Endothelial cell of umbilical vein (primary cell): Measurements from ENCODE around the gene MRPL53. TPM values are rescaled to one million over a fixed set of nuclear protein-coding genes. Genes with fewer than 3 reads are reported as not detected.

ENCODE experiments used
- BruUV-seq: library from RNA; stranded (reverse); fragments of 400-500 nt; replicated peaks from 2 replicates; lab custom pipeline; 2021; lab: Mats Ljungman, UMichigan
- CTCF ChIA-PET: fragments of 300-600, 350-600 bp; sonication (Branson Sonifier 250); formaldehyde crosslinking; loops from one replicate; lab custom pipeline; 2021; ENCODE audit warnings: antibody characterized with exemption, inconsistent platforms; lab: Charles Lee
- POLR2A ChIA-PET: fragments of 300-600, 350-600 bp; sonication (Branson Sonifier 250); formaldehyde crosslinking; loops from one replicate; lab custom pipeline; 2021; ENCODE audit warnings: antibody characterized with exemption, inconsistent platforms; lab: Charles Lee
- DNase-seq: peaks from one replicate; pipeline ENCODE4 v3.0.0-alpha.2; 2011; ENCODE audit warnings: low read depth, low spot score
- FAIRE-seq: peaks from 2 replicates; lab custom pipeline; 2011; peaks lifted over from hg19 to GRCh38; lab: Jason Lieb, UNC
- H2AFZ ChIP-seq: 2 replicates; pipeline ENCODE4 v1.6.0; 2012; ENCODE audit warnings: low read depth, low read length, control low read depth, inconsistent platforms
- H3K27ac ChIP-seq: 2 replicates; pipeline ENCODE4 v1.5.1; 2011; ENCODE audit warnings: low read depth, mild to moderate bottlenecking, control low read depth, low read length, moderate library complexity; ENCODE audit not compliant: insufficient read depth
- H3K27me3 ChIP-seq, 2 experiments: 2 replicates each; pipeline versions ENCODE4 v1.6.0 to v1.6.1; 2011; ENCODE audit warnings: low read length in 2 of 2, mixed read lengths in 1 of 2; ENCODE audit not compliant: control insufficient read depth in 2 of 2, insufficient read depth in 2 of 2
- H3K36me3 ChIP-seq, 2 experiments: 2 replicates in 1 of 2; 3 replicates in 1 of 2; pipeline ENCODE4 v1.5.1; 2011; ENCODE audit warnings: low read length in 2 of 2, mild to moderate bottlenecking in 1 of 2, moderate library complexity in 1 of 2; ENCODE audit not compliant: control insufficient read depth in 2 of 2, insufficient read depth in 2 of 2; ENCODE audit errors: extremely low read depth in 1 of 2
- H3K4me1 ChIP-seq: 3 replicates; pipeline ENCODE4 v1.5.1; 2011; ENCODE audit warnings: mild to moderate bottlenecking, low read length; ENCODE audit not compliant: control insufficient read depth, insufficient read depth; ENCODE audit errors: extremely low read depth
- H3K4me2 ChIP-seq: 2 replicates; pipeline ENCODE4 v1.6.1; 2011; ENCODE audit warnings: low read length, control low read depth, mixed read lengths; ENCODE audit not compliant: insufficient read depth
- H3K4me3 ChIP-seq, 3 experiments: fragments of 200-600 bp in 1 of 3; sonication (generic), shearing (Covaris generic) in 1 of 3; replicated peaks in 1 of 3; 2 replicates each; pipeline ENCODE4 v1.5.1; 2011 to 2016; ENCODE audit warnings: control low read depth in 3 of 3, low read length in 3 of 3, mild to moderate bottlenecking in 2 of 3, inconsistent platforms in 1 of 3, low read depth in 1 of 3, moderate library complexity in 1 of 3; ENCODE audit not compliant: insufficient read depth in 1 of 3
- H3K79me2 ChIP-seq: 2 replicates; pipeline ENCODE4 v1.6.0; 2012; ENCODE audit warnings: low read length, inconsistent platforms; ENCODE audit not compliant: control insufficient read depth, insufficient read depth
- H3K9ac ChIP-seq: replicated peaks from 2 replicates; pipeline ENCODE3; 2011; ENCODE audit warnings: low read length, control low read depth; ENCODE audit not compliant: insufficient read depth; ENCODE audit errors: extremely low read depth
- H3K9me1 ChIP-seq: replicated peaks from 3 replicates; pipeline ENCODE4 v1.6.0; 2011; ENCODE audit warnings: mild to moderate bottlenecking, low read length; ENCODE audit not compliant: control insufficient read depth, insufficient read depth; ENCODE audit errors: extremely low read depth
- H3K9me3 ChIP-seq: replicated peaks from 2 replicates; pipeline ENCODE4 v1.5.1; 2012; ENCODE audit warnings: low read length, inconsistent platforms; ENCODE audit not compliant: control insufficient read depth, insufficient read depth
- H4K20me1 ChIP-seq: replicated peaks from 2 replicates; pipeline ENCODE3; 2011; ENCODE audit warnings: mild to moderate bottlenecking, low read length; ENCODE audit not compliant: control insufficient read depth, insufficient read depth; ENCODE audit errors: extremely low read depth
- CTCF ChIP-seq, 2 donors: IDR thresholded peaks; 1 replicate in 1 of 2; 2 replicates in 1 of 2; pipeline ENCODE4 v1.5.1; 2011; ENCODE audit warnings: low read length in 2 of 2, mild to moderate bottlenecking in 2 of 2, moderate library complexity in 2 of 2, control low read depth in 1 of 2, inconsistent platforms in 1 of 2, low read depth in 1 of 2; ENCODE audit not compliant: insufficient read depth in 1 of 2; ENCODE audit errors: extremely low read depth in 1 of 2
- EZH2 ChIP-seq: IDR thresholded peaks from 2 replicates; pipeline ENCODE4 v1.6.1; 2012; ENCODE audit warnings: borderline replicate concordance, low read depth, mild to moderate bottlenecking, moderate library complexity, low read length, inconsistent platforms; ENCODE audit not compliant: severe bottlenecking
- FOS ChIP-seq: IDR thresholded peaks from 2 replicates; pipeline ENCODE4 v1.6.1; 2011; ENCODE audit warnings: mild to moderate bottlenecking, low read length, moderate library complexity, borderline replicate concordance; ENCODE audit not compliant: insufficient read depth
- GATA2 ChIP-seq: IDR thresholded peaks from 2 replicates; pipeline ENCODE4 v1.7.0; 2011; ENCODE audit warnings: low read depth, mild to moderate bottlenecking, moderate library complexity, mixed read lengths, low read length; ENCODE audit not compliant: insufficient read length, insufficient read depth
- JUN ChIP-seq: IDR thresholded peaks from 2 replicates; pipeline ENCODE4 v1.6.1; 2011; ENCODE audit warnings: borderline replicate concordance, low read depth; ENCODE audit not compliant: insufficient read length, insufficient read depth
- MAX ChIP-seq: IDR thresholded peaks from 2 replicates; pipeline ENCODE4 v1.6.1; 2011; ENCODE audit not compliant: insufficient read depth, insufficient read length
- MYC ChIP-seq: IDR thresholded peaks from one replicate; pipeline ENCODE4 v1.6.1; 2011; ENCODE audit warnings: mild to moderate bottlenecking, low read depth, low read length
- POLR2A ChIP-seq: IDR thresholded peaks from 2 replicates; pipeline ENCODE4 v1.6.1; 2012; ENCODE audit warnings: low read depth, mild to moderate bottlenecking, control low read depth, low read length
- POLR2AphosphoS5 ChIP-seq: IDR thresholded peaks from 2 replicates; pipeline ENCODE4 v1.6.1; 2012; ENCODE audit warnings: low read depth, mild to moderate bottlenecking, control low read depth, low read length, moderate library complexity; ENCODE audit not compliant: insufficient read depth
- dilution Hi-C: fragments of 300-500 bp; cut with MboI; formaldehyde crosslinking; loops from one replicate; pipeline ENCODE4 v1.15.0; 2019; ENCODE audit warnings: low sequenced_read_pairs; ENCODE audit not compliant: extremely low pct_ligation_motif_present
- intact Hi-C: fragments of 100-400 bp; cut with micrococcal nuclease; formaldehyde crosslinking; loops from one replicate; pipeline ENCODE4 v1.10.0; 2022
- polyA plus RNA-seq, 4 experiments: library from polyadenylated mRNA; depleted of rRNA in 3 of 4; stranded (reverse) in 3 of 4; unstranded in 1 of 4; fragments of >200 nt; gene quantifications; 2 replicates each; pipeline versions ENCODE4 v1.2.1 to v1.2.3, GENCODE V29; 2011 to 2012; ENCODE audit warnings: missing spikeins in 1 of 4
- total RNA-seq: library from RNA; stranded (reverse); gene quantifications from 2 replicates; pipeline ENCODE4 v1.2.3, GENCODE V29; 2021

MRPL53 gene
- total and polyA plus RNA-seq, 2 donors (not counting 3 experiments of a cell fraction or from before 2014, with no cell fraction given) = 68.7 to 69.7 TPM

GRCh38 chr2:74438248-74438647 lies 34.2 kb downstream of the MRPL53 start:
- Histone ChIP-seq H3K4me2 (no peak overlapping the region), H3K79me2 (no peaks in the 10 kb centered on the region)
- no peak for FAIRE-seq

More at GRCh38 chr2:74438248-74438647, 34.2 kb downstream of the MRPL53 start:
- Histone ChIP-seq H3K9me3 (no peaks in the 10 kb centered on the region), H2AFZ (no peak overlapping the region), H3K27me3 (peaks cover 13 to 19% of the 10 kb centered on the region in 2 experiments), H3K9me1 (no peaks in the 10 kb centered on the region), H3K9ac (no peak overlapping the region), H3K36me3 (no peaks in the 10 kb centered on the region), H4K20me1 (no peaks in the 10 kb centered on the region), H3K4me3 (no peak overlapping the region), H3K27ac (no peak overlapping the region), H3K4me1 (peaks cover 19% of the 10 kb centered on the region)
- TF ChIP-seq MAX = no peak
- no peak for TF ChIP-seq FOS
- no peak for TF ChIP-seq CTCF (IDR thresholded peaks at IDR 0.05; ENCODE audit: extremely low read depth in 1 of 2, insufficient read depth in 1 of 2, low read depth in 1 of 2, low read length in 2 of 2)
- TF ChIP-seq POLR2A = no peak
- TF ChIP-seq MYC = no peak
- TF ChIP-seq GATA2 = no peak
- TF ChIP-seq EZH2 = no peak
- TF ChIP-seq POLR2AphosphoS5 = no peak
- no peak for TF ChIP-seq JUN
- BruUV-seq = no TSS peak
- dilution Hi-C loops (no loop called here), intact Hi-C loops (no loop called here)
- no peak for DNase-seq
- ChIA-PET CTCF (interaction anchor here (0.5 kb wide), 1 partner anchor 37 kb away, joined by 3 read pairs; no protein-coding TSS in a partner anchor), POLR2A (no interaction called here)
